ENCODE measurements around the gene ELMO1.

- TF ChIP-seq CTCF (IDR thresholded peaks at IDR 0.05; ENCODE audit: poor library complexity), result no peak
- TF ChIP-seq EZH2 (IDR thresholded peaks at IDR 0.05; ENCODE audit: borderline replicate concordance), result no peak
These were observed 243.2 kb downstream of the ELMO1 start for GRCh38 chr7:37205451-37205850.

Measured in hepatocyte (in vitro differentiated cells).